Caco-2 (cell line): ENCODE results near the gene BIK. TPM values are rescaled to one million over a fixed set of nuclear protein-coding genes. Genes with fewer than 3 reads are reported as not detected.

ENCODE experiments used
- BruUV-seq: library from RNA; stranded (reverse); fragments of 400-500 nt; replicated peaks from 2 replicates; lab custom pipeline; 2021; lab: Mats Ljungman, UMichigan
- CTCF ChIA-PET: fragments of 300-600 bp; sonication (Branson Sonifier 250); formaldehyde crosslinking; loops from one replicate; lab custom pipeline; 2022; ENCODE audit warnings: antibody characterized with exemption; lab: Charles Lee
- POLR2A ChIA-PET: fragments of 300-600 bp; sonication (Branson Sonifier 250); formaldehyde crosslinking; loops from one replicate; lab custom pipeline; 2022; ENCODE audit warnings: antibody characterized with exemption; lab: Charles Lee
- DNase-seq, 2 experiments: peaks; one replicate each; pipeline versions ENCODE4 v3.0.0 to v3.0.0-alpha.2; 2020 to 2022
- H3K27me3 ChIP-seq: replicated peaks from 2 replicates; pipeline ENCODE4 v1.6.0; 2011; ENCODE audit warnings: low read length; ENCODE audit not compliant: control insufficient read depth, insufficient read depth
- H3K36me3 ChIP-seq: 2 replicates; pipeline ENCODE4 v1.5.1; 2011; ENCODE audit warnings: low read length; ENCODE audit not compliant: control insufficient read depth, insufficient read depth
- H3K4me1 ChIP-seq: fragments of 250-450 bp; sonication (Bioruptor Pico); 2 replicates; pipeline ENCODE4 v1.5.1; 2020; ENCODE audit warnings: mild to moderate bottlenecking
- H3K4me3 ChIP-seq: 2 replicates; pipeline ENCODE4 v1.5.1; 2011; ENCODE audit warnings: low read depth, mild to moderate bottlenecking, control low read depth, low read length
- H3K9me3 ChIP-seq: fragments of 250-450 bp; sonication (Bioruptor Pico); 2 replicates; pipeline ENCODE4 v1.5.1; 2020; ENCODE audit warnings: mild to moderate bottlenecking, moderate library complexity
- H3K27ac Mint-ChIP-seq: one replicate; pipeline ENCODE4 v1.8.0; 2022; ENCODE audit warnings: mixed read lengths; ENCODE audit not compliant: unreplicated experiment
- H3K27me3 Mint-ChIP-seq: one replicate; pipeline ENCODE4 v1.8.0; 2022; ENCODE audit warnings: mixed read lengths; ENCODE audit not compliant: insufficient read depth, unreplicated experiment
- H3K36me3 Mint-ChIP-seq: one replicate; pipeline ENCODE4 v1.8.0; 2022; ENCODE audit warnings: mild to moderate bottlenecking, mixed read lengths; ENCODE audit not compliant: insufficient read depth, unreplicated experiment
- H3K4me1 Mint-ChIP-seq: one replicate; pipeline ENCODE4 v1.8.0; 2022; ENCODE audit warnings: low read depth, mixed read lengths; ENCODE audit not compliant: unreplicated experiment
- H3K4me3 Mint-ChIP-seq: one replicate; pipeline ENCODE4 v1.8.0; 2022; ENCODE audit warnings: mild to moderate bottlenecking, moderate library complexity, mixed read lengths; ENCODE audit not compliant: unreplicated experiment
- H3K9me3 Mint-ChIP-seq: one replicate; pipeline ENCODE4 v1.8.0; 2022; ENCODE audit warnings: mixed read lengths; ENCODE audit not compliant: unreplicated experiment
- CTCF ChIP-seq, 2 experiments: fragments of 200-600 bp in 1 of 2; IDR thresholded peaks; 1 replicate in 1 of 2; 2 replicates in 1 of 2; pipeline versions ENCODE4 v1.5.1 to v1.8.0; 2011 to 2022; ENCODE audit warnings: antibody characterized with exemption in 1 of 2, control low read depth in 1 of 2, inconsistent platforms in 1 of 2, low read depth in 1 of 2, low read length in 1 of 2, mild to moderate bottlenecking in 1 of 2, moderate library complexity in 1 of 2; ENCODE audit not compliant: insufficient read depth in 1 of 2, severe bottlenecking in 1 of 2, unreplicated experiment in 1 of 2
- intact Hi-C: fragments of 100-400 bp; cut with micrococcal nuclease; formaldehyde crosslinking; loops from one replicate; pipeline ENCODE4 v1.10.0; 2022; ENCODE audit not compliant: unreplicated experiment
- total RNA-seq: library from RNA; stranded (reverse); gene quantifications from 2 replicates; pipeline ENCODE4 v1.2.3, GENCODE V29; 2022

BIK gene
- total RNA-seq, 1 experiment from 2014 or later, result 13.3 TPM

GRCh38 chr22:43077121-43077877 lies 33.3 kb upstream of the BIK start:
- Mint-ChIP-seq H3K27me3 (no peaks in the 10 kb centered on the region), H3K4me1 (peaks cover 7% of the 10 kb centered on the region), H3K9me3 (no peaks in the 10 kb centered on the region), H3K36me3 (no peaks in the 10 kb centered on the region), H3K4me3 (no peak overlapping the region), H3K27ac (no peak overlapping the region)
- Histone ChIP-seq H3K4me3 (no peak overlapping the region), H3K9me3 (no peaks in the 10 kb centered on the region), H3K4me1 (peaks cover 8% of the 10 kb centered on the region), H3K27me3 (no peaks in the 10 kb centered on the region), H3K36me3 (no peaks in the 10 kb centered on the region)
- no peak for TF ChIP-seq CTCF (IDR thresholded peaks at IDR 0.05; ENCODE audit: insufficient read depth in 1 of 2, low read depth in 1 of 2, low read length in 1 of 2, severe bottlenecking in 1 of 2, unreplicated experiment in 1 of 2)
- intact Hi-C loops, result no loop called here
- POLR2A ChIA-PET, result no interaction called here
- DNase-seq, result no peak
- CTCF ChIA-PET, result no interaction called here
- BruUV-seq, result no TSS peak

- Mint-ChIP-seq H3K4me3 (no peak overlapping the region), H3K36me3 (no peaks in the 10 kb centered on the region), H3K9me3 (no peaks in the 10 kb centered on the region), H3K4me1 (peaks cover 7% of the 10 kb centered on the region), H3K27ac (no peak overlapping the region), H3K27me3 (no peaks in the 10 kb centered on the region)
- no peak for TF ChIP-seq CTCF (IDR thresholded peaks at IDR 0.05; ENCODE audit: insufficient read depth in 1 of 2, low read depth in 1 of 2, low read length in 1 of 2, severe bottlenecking in 1 of 2, unreplicated experiment in 1 of 2)
- no peaks in the 10 kb centered on the region for H3K27me3 ChIP-seq
- intact Hi-C loops, result no loop called here
- peaks cover 8% of the 10 kb centered on the region for H3K4me1 ChIP-seq
- no TSS peak for BruUV-seq
- ChIA-PET CTCF (no interaction called here), POLR2A (no interaction called here)
- no peak overlapping the region for H3K4me3 ChIP-seq
- no peaks in the 10 kb centered on the region for H3K36me3 ChIP-seq
- H3K9me3 ChIP-seq, result no peaks in the 10 kb centered on the region
- peak in 1 of 2 experiments; percentile 44 for DNase-seq
Measured at GRCh38 chr22:43078522-43078921, 32.0 kb upstream of the BIK start.

- H3K9me3 ChIP-seq, result no peaks in the 10 kb centered on the region
- ChIA-PET CTCF (no interaction called here), POLR2A (no interaction called here)
- H3K27ac Mint-ChIP-seq, result no peak overlapping the region
- H3K4me1 ChIP-seq, result peaks cover 8% of the 10 kb centered on the region
- intact Hi-C loops, result no loop called here
- no peak overlapping the region for H3K4me3 Mint-ChIP-seq
- no peak overlapping the region for H3K4me3 ChIP-seq
- no peak for TF ChIP-seq CTCF (IDR thresholded peaks at IDR 0.05; ENCODE audit: insufficient read depth in 1 of 2, low read depth in 1 of 2, low read length in 1 of 2, severe bottlenecking in 1 of 2, unreplicated experiment in 1 of 2)
- H3K27me3 ChIP-seq, result no peaks in the 10 kb centered on the region
- H3K27me3 Mint-ChIP-seq, result no peaks in the 10 kb centered on the region
- peaks cover 7% of the 10 kb centered on the region for H3K4me1 Mint-ChIP-seq
- no TSS peak for BruUV-seq
- H3K36me3 Mint-ChIP-seq, result no peaks in the 10 kb centered on the region
- no peak for DNase-seq
- no peaks in the 10 kb centered on the region for H3K9me3 Mint-ChIP-seq
- H3K36me3 ChIP-seq, result no peaks in the 10 kb centered on the region
Measured at GRCh38 chr22:43079742-43080141, 30.8 kb upstream of the BIK start.
